K562 (cell line): ENCODE data around the gene CARM1. TPM values are rescaled to one million over a fixed set of nuclear protein-coding genes. Genes with fewer than 3 reads are reported as not detected.

Experiments
- ATF7 ChIP-seq: fragments of 450-650 bp; IDR thresholded peaks from 2 replicates; pipeline ENCODE4 v1.7.1; 2014; ENCODE audit warnings: mild to moderate bottlenecking, moderate library complexity
- CREBBP ChIP-seq: IDR thresholded peaks from one replicate; pipeline ENCODE4 v1.6.1; 2012; ENCODE audit warnings: low read depth, mild to moderate bottlenecking, control low read depth, inconsistent platforms, low read length
- CTBP1 ChIP-seq: fragments of 450-650 bp; IDR thresholded peaks from 2 replicates; pipeline ENCODE4 v1.6.1; 2016; ENCODE audit warnings: borderline replicate concordance
- EP400 ChIP-seq: fragments of 450-650 bp; IDR thresholded peaks from 2 replicates; pipeline ENCODE4 v1.6.1; 2017; ENCODE audit warnings: antibody characterized with exemption, mild to moderate bottlenecking, moderate library complexity
- HNRNPL ChIP-seq: fragments of 200-400 bp; formaldehyde crosslinking; IDR thresholded peaks from 2 replicates; pipeline ENCODE4 v1.6.1; 2017; ENCODE audit warnings: low read depth, mild to moderate bottlenecking, low read length
- KDM1A ChIP-seq, 2 experiments: fragments of 450-650 bp; IDR thresholded peaks; 2 replicates each; pipeline ENCODE4 v1.6.1; 2016; ENCODE audit warnings: mild to moderate bottlenecking in 2 of 2
- MECOM ChIP-seq: fragments of 250-450 bp; sonication (Bioruptor Pico); IDR thresholded peaks from 2 replicates; pipeline ENCODE4 v1.8.0; 2022; ENCODE audit warnings: inconsistent platforms
- NFXL1 ChIP-seq: fragments of 450-650 bp; formaldehyde crosslinking; IDR thresholded peaks from 2 replicates; pipeline ENCODE4 v1.4.0; 2021; ENCODE audit warnings: mild to moderate bottlenecking
- NFYB ChIP-seq: IDR thresholded peaks from 2 replicates; pipeline ENCODE4 v1.6.1; 2011; ENCODE audit warnings: mild to moderate bottlenecking, moderate library complexity; ENCODE audit not compliant: insufficient read length; ENCODE audit errors: extremely low read depth
- RBM14 ChIP-seq: fragments of 200-400 bp; formaldehyde crosslinking; IDR thresholded peaks from 2 replicates; pipeline ENCODE4 v1.6.1; 2018; ENCODE audit warnings: low read depth, mild to moderate bottlenecking, low read length, moderate library complexity, borderline replicate concordance; ENCODE audit not compliant: insufficient read depth
- RBM25 ChIP-seq: fragments of 200-400 bp; formaldehyde crosslinking; IDR thresholded peaks from 2 replicates; pipeline ENCODE4 v1.6.1; 2018; ENCODE audit warnings: low read length, low read depth, moderate library complexity; ENCODE audit not compliant: severe bottlenecking
- RCOR1 ChIP-seq, 2 experiments: IDR thresholded peaks; 2 replicates each; pipeline ENCODE4 v1.6.1; 2012; ENCODE audit warnings: low read depth in 2 of 2, low read length in 2 of 2, borderline replicate concordance in 1 of 2, improper control_type of control experiment in 1 of 2
- RHOXF2B ChIP-seq: fragments of 250-450 bp; sonication (Bioruptor Pico); conservative IDR thresholded peaks from 2 replicates; pipeline ENCODE4 v1.5.1; 2021
- SMARCA5 ChIP-seq: fragments of 450-650 bp; IDR thresholded peaks from 2 replicates; pipeline ENCODE4 v1.6.1; 2016
- SMARCC2 ChIP-seq: fragments of 450-650 bp; IDR thresholded peaks from 2 replicates; pipeline ENCODE4 v1.6.1; 2017; ENCODE audit warnings: antibody characterized with exemption, moderate library complexity, mild to moderate bottlenecking, low read depth
- SRSF3 ChIP-seq: fragments of 200-400 bp; formaldehyde crosslinking; IDR thresholded peaks from 2 replicates; pipeline ENCODE4 v1.6.1; 2016; ENCODE audit warnings: mild to moderate bottlenecking, low read length, moderate library complexity; ENCODE audit not compliant: insufficient read depth
- USF1 ChIP-seq: sonication (generic); formaldehyde crosslinking; IDR thresholded peaks from 2 replicates; pipeline ENCODE4 v1.9.0; 2022; ENCODE audit warnings: mild to moderate bottlenecking, missing genetic modification reagents
- XRCC3 ChIP-seq: fragments of 450-650 bp; IDR thresholded peaks from 2 replicates; pipeline ENCODE4 v1.6.1; 2017; ENCODE audit warnings: mild to moderate bottlenecking, moderate library complexity
- ZC3H4 ChIP-seq: sonication (generic); formaldehyde crosslinking; IDR thresholded peaks from 2 replicates; pipeline ENCODE4 v1.9.0; 2021; ENCODE audit warnings: missing genetic modification reagents, borderline replicate concordance
- ZFP36 ChIP-seq: fragments of 150-350 bp; IDR thresholded peaks from 2 replicates; pipeline ENCODE4 v1.6.1; 2018; ENCODE audit warnings: low read length, low read depth; ENCODE audit not compliant: partially characterized antibody
- ZNF274 ChIP-seq: IDR thresholded peaks from 2 replicates; pipeline ENCODE4 v1.6.1; 2011; ENCODE audit warnings: low read depth, mild to moderate bottlenecking, low read length, moderate library complexity, borderline replicate concordance
- ZNF280A ChIP-seq: fragments of 450-650 bp; IDR thresholded peaks from 2 replicates; pipeline ENCODE4 v1.6.1; 2018; ENCODE audit warnings: mild to moderate bottlenecking, low read depth; ENCODE audit not compliant: partially characterized antibody
- ZNF584 ChIP-seq: fragments of 200-800 bp; sonication (Bioruptor generic); IDR thresholded peaks from 2 replicates; pipeline ENCODE4 v1.6.1; 2016; ENCODE audit warnings: low read depth, mild to moderate bottlenecking, missing genetic modification characterization, missing compliant biosample characterization
- ZNF766 ChIP-seq: fragments of 200-800 bp; sonication (Bioruptor generic); conservative IDR thresholded peaks from 2 replicates; pipeline ENCODE4 v1.6.1; 2016; ENCODE audit warnings: missing genetic modification characterization, missing compliant biosample characterization
- ZZZ3 ChIP-seq: fragments of 450-650 bp; IDR thresholded peaks from 2 replicates; pipeline ENCODE4 v1.6.1; 2016; ENCODE audit warnings: antibody characterized with exemption, mild to moderate bottlenecking, moderate library complexity
- polyA plus RNA-seq, 8 experiments: library from polyadenylated mRNA; depleted of rRNA in 4 of 8; stranded (reverse) in 5 of 8; unstranded in 3 of 8; fragments of >200 nt; fragmentation: Nextera tagmentation in 2 of 8; fragmentation: Illumina TruSeq in 1 of 8; extraction: Ambion mirVana in 2 of 8; extraction: Trizol in 1 of 8; gene quantifications; 2 replicates each; pipeline versions ENCODE4 v1.2.1 to v1.2.3, GENCODE V29; 2011 to 2014; ENCODE audit warnings: inconsistent platforms in 1 of 8, missing spikeins in 1 of 8
- total RNA-seq, 7 experiments: library from RNA; depleted of rRNA in 6 of 7; stranded (reverse); fragments of >200 nt in 6 of 7; fragmentation: Illumina TruSeq in 2 of 7; extraction: Trizol in 2 of 7; gene quantifications; 2 replicates each; pipeline versions ENCODE4 v1.2.1 to v1.2.3, GENCODE V29; 2011 to 2021; ENCODE audit warnings: low replicate concordance in 1 of 7
- TF ChIP-seq, protein P1 (sequence below): fragments of 250-450 bp; sonication (Bioruptor Pico); IDR thresholded peaks from 2 replicates; pipeline ENCODE4 v1.8.0; 2022; ENCODE audit warnings: moderate library complexity, mild to moderate bottlenecking, inconsistent platforms
- TF ChIP-seq, protein P2 (sequence below): sonication (generic); formaldehyde crosslinking; IDR thresholded peaks from 2 replicates; pipeline ENCODE4 v1.8.0; 2022; ENCODE audit warnings: mild to moderate bottlenecking, low read depth, missing genetic modification reagents

Gene CARM1
- total and polyA plus RNA-seq, 9 of the 15 experiments (the other 6 are each of a cell fraction or from before 2014, with no cell fraction given): 0.36 to 86.0 (median 29.7) TPM

GRCh38 chr19:10896851-10897526 is 25.6 kb downstream of the CARM1 start (continued):
- TF ChIP-seq ZC3H4 (CRISPR knock-in tag) (no peak), SMARCC2 (no peak), HNRNPL (no peak), RBM25 (peak; percentile 78), ATF7 (no peak), ZFP36 (peak; percentile 85), ZNF766 (CRISPR knock-in tag) (no peak), ZNF584 (no peak), KDM1A (IDR thresholded peaks at IDR 0.05) (peak; percentile 60 to 71; a peak in 3 of 4 replicates), RCOR1 (IDR thresholded peaks at IDR 0.05; ENCODE audit: borderline replicate concordance in 1 of 2, low read depth in 2 of 2, low read length in 2 of 2) (peak in 1 of 2 experiments; percentile 28; a peak in 1 of 4 replicates), MECOM (CRISPR knock-in tag) (no peak), ZNF274 (no peak), SRSF3 (no peak), RHOXF2B (CRISPR knock-in tag) (no peak), EP400 (no peak), XRCC3 (no peak), USF1 (CRISPR knock-in tag) (0 out of 2 replicates have a peak, but pooled peaks have one; percentile 12), NFYB (no peak), CTBP1 (no peak), CREBBP (no peak), ZNF280A (no peak), SMARCA5 (peak; percentile 63; the same call in 1 of the 2 replicates), ZZZ3 (no peak), RBM14 (no peak), NFXL1 (CRISPR knock-in tag) (no peak)
- TF ChIP-seq, protein P1, sequence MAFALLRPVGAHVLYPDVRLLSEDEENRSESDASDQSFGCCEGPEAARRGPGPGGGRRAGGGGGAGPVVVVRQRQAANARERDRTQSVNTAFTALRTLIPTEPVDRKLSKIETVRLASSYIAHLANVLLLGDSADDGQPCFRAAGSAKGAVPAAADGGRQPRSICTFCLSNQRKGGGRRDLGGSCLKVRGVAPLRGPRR (CRISPR knock-in tag): no peak
- TF ChIP-seq, protein P2, sequence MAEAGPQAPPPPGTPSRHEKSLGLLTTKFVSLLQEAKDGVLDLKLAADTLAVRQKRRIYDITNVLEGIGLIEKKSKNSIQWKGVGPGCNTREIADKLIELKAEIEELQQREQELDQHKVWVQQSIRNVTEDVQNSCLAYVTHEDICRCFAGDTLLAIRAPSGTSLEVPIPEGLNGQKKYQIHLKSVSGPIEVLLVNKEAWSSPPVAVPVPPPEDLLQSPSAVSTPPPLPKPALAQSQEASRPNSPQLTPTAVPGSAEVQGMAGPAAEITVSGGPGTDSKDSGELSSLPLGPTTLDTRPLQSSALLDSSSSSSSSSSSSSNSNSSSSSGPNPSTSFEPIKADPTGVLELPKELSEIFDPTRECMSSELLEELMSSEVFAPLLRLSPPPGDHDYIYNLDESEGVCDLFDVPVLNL (CRISPR knock-in tag): no peak
